Body of pancreas (tissue), 4 donors: ENCODE data around the gene KMT2C. TPM values are rescaled to one million over a fixed set of nuclear protein-coding genes. Genes with fewer than 3 reads are reported as not detected.
"Not testable (repeated sequence)": the region's sequence is repeated elsewhere in the genome, so short reads cannot be mapped to it uniquely, and the experiment has no call there.

Experiments
- ATAC-seq: fragments of 150-250 bp; one replicate; pipeline ENCODE4 v1.9.1; 2016
- DNase-seq, 4 donors: peaks; one replicate each; pipeline ENCODE4 v3.0.0-alpha.2; 2019
- H3K27ac ChIP-seq, 4 donors: fragments of 200-600 bp; sonication (generic); 1 replicate in 3 of 4; 2 replicates in 1 of 4; pipeline versions ENCODE4 v1.5.1 to v1.6.1; 2016 to 2019; ENCODE audit warnings: mild to moderate bottlenecking in 1 of 4, mixed read lengths in 1 of 4, moderate library complexity in 1 of 4
- H3K27me3 ChIP-seq, 2 donors: fragments of 200-600 bp; sonication (generic); one replicate each; pipeline ENCODE4 v1.6.0; 2016; ENCODE audit warnings: mild to moderate bottlenecking in 1 of 2
- H3K36me3 ChIP-seq, 2 donors: fragments of 200-600 bp; sonication (generic); replicated peaks in 1 of 2; 2 replicates each; pipeline ENCODE4 v1.5.1; 2016; ENCODE audit warnings: low read depth in 2 of 2; ENCODE audit not compliant: insufficient read depth in 1 of 2
- H3K4me1 ChIP-seq: fragments of 200-600 bp; sonication (generic); one replicate; pipeline ENCODE4 v1.6.0; 2016
- H3K4me3 ChIP-seq, 2 donors: fragments of 200-600 bp; sonication (generic); 1 replicate in 1 of 2; 2 replicates in 1 of 2; pipeline ENCODE4 v1.5.1; 2016 to 2019
- H3K9me3 ChIP-seq, 3 donors: fragments of 200-600 bp; sonication (generic); 1 replicate in 2 of 3; 2 replicates in 1 of 3; pipeline ENCODE4 v1.5.1; 2016
- CTCF ChIP-seq, 7 experiments: fragments of 450-650 bp in 4 of 7; fragments of 200-600 bp in 3 of 7; sonication (generic) in 3 of 7; IDR thresholded peaks; one replicate each; pipeline ENCODE4 v1.5.1; 2016 to 2019; ENCODE audit warnings: antibody characterized with exemption in 7 of 7
- POLR2A ChIP-seq, 3 donors: fragments of 450-650 bp; IDR thresholded peaks; one replicate each; pipeline ENCODE4 v1.6.1; 2016; ENCODE audit warnings: antibody characterized with exemption in 3 of 3, mild to moderate bottlenecking in 2 of 3
- WGBS, 2 donors: methylation state at CpG; one replicate each; pipeline ENCODE4 v1.1.5; 2017; 5-methylcytosine and 5-hydroxymethylcytosine counted together
- intact Hi-C: fragments of 100-400 bp; cut with DNase I; formaldehyde crosslinking; loops from one replicate; pipeline ENCODE4 v1.15.1; 2023
- total RNA-seq, 2 donors: library from RNA; depleted of rRNA; stranded (reverse); fragments of >200 nt; gene quantifications; one replicate each; pipeline ENCODE4 v1.1.0, GENCODE V29; 2016

KMT2C gene
- total RNA-seq, 2 donors from 2014 or later, result 58.9 to 71.5 TPM

- H3K4me3 ChIP-seq, result no peak overlapping the region
- H3K9me3 ChIP-seq, result no peaks in the 10 kb centered on the region
- H3K27me3 ChIP-seq, result no peaks in the 10 kb centered on the region
- intact Hi-C loops, result no loop called here
- ATAC-seq (peak; percentile 13), DNase-seq (no peak)
- TF ChIP-seq CTCF (IDR thresholded peaks at IDR 0.05) (no peak), POLR2A (IDR thresholded peaks at IDR 0.05) (no peak)
- H3K27ac ChIP-seq, result no peak overlapping the region
- peaks cover 3% of the 10 kb centered on the region for H3K4me1 ChIP-seq
- no peaks in the 10 kb centered on the region for H3K36me3 ChIP-seq
- 23 to 32% methylated on average over 4 of the region's 4 CpGs for WGBS, 2 donors
These were observed 32.1 kb downstream of the KMT2C start for GRCh38 chr7:152403726-152404125.

- 37 to 41% methylated on average over 5 of the region's 5 CpGs for WGBS, 2 donors
- intact Hi-C loops, result no loop called here
- peaks cover 12% of the 10 kb centered on the region for H3K4me1 ChIP-seq
- H3K27ac ChIP-seq, result no peak overlapping the region
- ATAC-seq (no peak), DNase-seq (no peak)
- H3K4me3 ChIP-seq, result no peak overlapping the region
- H3K27me3 ChIP-seq, result no peaks in the 10 kb centered on the region
- no peak for TF ChIP-seq CTCF (IDR thresholded peaks at IDR 0.05)
- TF ChIP-seq POLR2A (IDR thresholded peaks at IDR 0.05), result no peak
- no peaks in the 10 kb centered on the region for H3K36me3 ChIP-seq
- H3K9me3 ChIP-seq, result no peaks in the 10 kb centered on the region
These were observed 33.2 kb downstream of the KMT2C start for GRCh38 chr7:152402384-152403250.

GRCh38 chr7:152399344-152399743 is 36.5 kb downstream of the KMT2C start:
- peaks cover 26% of the 10 kb centered on the region for H3K4me1 ChIP-seq
- intact Hi-C loops, result no loop called here
- no peaks in the 10 kb centered on the region for H3K9me3 ChIP-seq
- H3K36me3 ChIP-seq, result no peaks in the 10 kb centered on the region
- no peak for TF ChIP-seq POLR2A (IDR thresholded peaks at IDR 0.05)
- ATAC-seq (no peak), DNase-seq (no peak)
- no peak overlapping the region for H3K27ac ChIP-seq
- no peaks in the 10 kb centered on the region for H3K27me3 ChIP-seq
- H3K4me3 ChIP-seq, result no peak overlapping the region

GRCh38 chr7:152395112-152395511 is 40.7 kb downstream of the KMT2C start:
- Histone ChIP-seq H3K27me3 (no peaks in the 10 kb centered on the region), H3K27ac (no peak overlapping the region), H3K36me3 (no peaks in the 10 kb centered on the region), H3K4me3 (no peak overlapping the region), H3K4me1 (peaks cover 50% of the 10 kb centered on the region), H3K9me3 (no peaks in the 10 kb centered on the region)
- no peak for DNase-seq
- intact Hi-C loops, result no loop called here
- no peak for ATAC-seq
- WGBS, 2 donors, result 90 to 96% methylated on average over 7 of the region's 7 CpGs
- no peak for TF ChIP-seq CTCF (IDR thresholded peaks at IDR 0.05)
- no peak for TF ChIP-seq POLR2A (IDR thresholded peaks at IDR 0.05)

GRCh38 chr7:152394214-152394613 is 41.6 kb downstream of the KMT2C start:
- H3K27me3 ChIP-seq, H3K4me3 ChIP-seq, H3K36me3 ChIP-seq, H3K27ac ChIP-seq, intact Hi-C loops, H3K9me3 ChIP-seq: not testable (repeated sequence)
- peaks cover 50% of the 10 kb centered on the region for H3K4me1 ChIP-seq
- WGBS, 2 donors, result 50 to 58% methylated on average over 3 of the region's 3 CpGs
- DNase-seq (peak in 2 of 4 donors; percentile 22 to 37), ATAC-seq (peak; percentile 66)
- TF ChIP-seq CTCF (IDR thresholded peaks at IDR 0.05), result peak in 6 of 7 experiments; percentile 30 to 51 (median 48)
